C4-2B (cell line): Measurements from ENCODE around the gene FAM83G.

ENCODE experiments used
- H3K27ac ChIP-seq: fragments of 450-650 bp; 2 replicates; pipeline ENCODE4 v1.5.1; 2017
- CTCF ChIP-seq: fragments of 450-650 bp; conservative IDR thresholded peaks from 2 replicates; pipeline ENCODE4 v1.5.1; 2017; ENCODE audit warnings: mild to moderate bottlenecking
- ZFX ChIP-seq: fragments of 450-650 bp; IDR thresholded peaks from 2 replicates; pipeline ENCODE4 v1.6.1; 2017

FAM83G gene

GRCh38 chr17:18949566-18949965, 55.0 kb downstream of the FAM83G start:
- TF ChIP-seq CTCF (no peak), ZFX (no peak)
- H3K27ac ChIP-seq: no peak overlapping the region

GRCh38 chr17:18948476-18949006, 56.0 kb downstream of the FAM83G start:
- TF ChIP-seq CTCF: no peak
- no peak for TF ChIP-seq ZFX
- H3K27ac ChIP-seq: no peak overlapping the region

- no peak overlapping the region for H3K27ac ChIP-seq
- TF ChIP-seq CTCF: no peak
- TF ChIP-seq ZFX: no peak
Measured at GRCh38 chr17:18947866-18948265, 56.7 kb downstream of the FAM83G start.

- TF ChIP-seq ZFX (no peak), CTCF (no peak)
Measured at GRCh38 chr17:18946536-18946935, 58.0 kb downstream of the FAM83G start.

GRCh38 chr17:18944646-18945045, 59.9 kb downstream of the FAM83G start:
- no peak overlapping the region for H3K27ac ChIP-seq
- TF ChIP-seq CTCF (no peak), ZFX (no peak)

More at GRCh38 chr17:18946536-18946935, 58.0 kb downstream of the FAM83G start:
- H3K27ac ChIP-seq: no peak overlapping the region

GRCh38 chr17:18938692-18939023, 65.9 kb downstream of the FAM83G start:
- no peak overlapping the region for H3K27ac ChIP-seq
- TF ChIP-seq CTCF (no peak), ZFX (no peak)

GRCh38 chr17:18937981-18938691, 66.4 kb downstream of the FAM83G start:
- no peak for TF ChIP-seq ZFX
- TF ChIP-seq CTCF: no peak
- H3K27ac ChIP-seq: no peak overlapping the region
